GM19025 (cell line): ENCODE data around the gene ZNF419.

ENCODE experiments used
- ATAC-seq: cut with Tn5 transposase; IDR thresholded peaks from one replicate; pipeline ENCODE4 v1.9.1; 2021; ENCODE audit warnings: mild to moderate bottlenecking, low read depth, moderate library complexity; ENCODE audit not compliant: unreplicated experiment

Gene ZNF419

DNA sequence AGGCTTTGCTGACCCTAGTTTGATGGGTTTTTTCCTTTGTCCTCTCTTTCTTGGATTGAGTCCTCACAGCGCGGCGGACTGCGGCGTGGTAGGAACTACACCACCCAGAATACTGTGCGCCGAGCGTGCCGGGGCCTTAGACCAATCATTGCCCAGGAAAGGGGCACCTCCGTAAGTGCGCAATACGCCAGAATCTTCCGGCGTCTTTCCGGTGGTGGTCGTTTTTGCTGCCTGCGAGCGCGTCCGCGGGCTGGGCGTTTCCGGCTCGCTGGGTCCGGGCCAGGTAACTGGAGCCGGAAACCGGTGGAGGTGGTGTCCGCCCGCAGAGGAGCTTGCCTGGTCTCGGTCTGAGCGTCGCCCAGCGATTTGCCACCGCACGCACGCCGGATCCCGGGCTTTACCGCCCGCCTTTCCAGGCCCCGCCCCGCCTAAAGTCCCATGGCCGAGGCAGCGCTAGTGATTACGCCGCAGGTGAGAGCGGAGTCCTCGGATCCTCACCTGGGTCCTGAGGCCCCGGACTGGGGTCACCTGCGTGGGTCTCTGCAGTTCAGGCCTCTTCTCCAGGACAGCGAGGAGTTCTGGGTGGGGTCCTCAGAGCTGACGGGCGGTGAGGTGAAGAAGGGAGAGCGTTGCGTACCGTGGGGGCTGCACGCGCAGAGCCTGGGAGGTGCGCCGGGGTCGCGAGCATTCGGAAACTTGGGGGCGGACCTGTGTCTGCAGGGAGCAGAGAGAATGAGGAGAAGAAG, 39.8 kb downstream of the ZNF419 start, which contains the start of gene ZNF549:
Gene ZNF549, plus strand, starts transcription at position 221 of the 746 bp plus-strand sequence. Its CDS starts 218 bp downstream, at position 439.
- peak; percentile 96 for ATAC-seq

DNA sequence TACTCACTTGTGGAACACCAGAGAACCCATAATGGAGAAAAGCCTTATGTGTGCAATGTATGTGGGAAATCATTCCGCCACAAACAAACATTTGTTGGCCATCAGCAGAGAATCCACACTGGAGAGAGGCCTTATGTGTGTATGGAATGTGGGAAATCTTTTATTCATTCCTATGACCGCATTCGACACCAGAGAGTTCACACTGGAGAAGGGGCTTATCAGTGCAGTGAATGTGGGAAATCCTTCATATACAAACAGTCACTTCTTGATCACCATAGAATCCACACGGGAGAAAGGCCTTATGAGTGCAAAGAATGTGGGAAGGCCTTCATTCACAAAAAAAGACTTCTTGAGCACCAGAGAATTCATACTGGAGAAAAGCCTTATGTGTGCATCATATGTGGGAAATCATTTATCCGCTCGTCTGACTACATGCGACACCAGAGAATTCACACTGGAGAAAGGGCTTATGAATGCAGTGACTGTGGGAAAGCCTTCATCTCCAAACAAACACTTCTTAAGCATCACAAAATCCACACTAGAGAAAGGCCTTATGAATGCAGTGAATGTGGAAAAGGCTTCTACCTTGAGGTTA, 50.5 kb downstream of the ZNF419 start:
- no peak for ATAC-seq
